Astrocyte (in vitro differentiated cells and primary cell): Measurements from ENCODE around the gene MT1X.

Experiments used
- EZH2 ChIP-seq: IDR thresholded peaks from 2 replicates; pipeline ENCODE4 v1.6.1; 2012; ENCODE audit warnings: mild to moderate bottlenecking, low read length, inconsistent platforms; ENCODE audit not compliant: insufficient read depth
- TF ChIP-seq, protein P1 (sequence below): IDR thresholded peaks from 2 replicates; pipeline ENCODE4 v1.5.1; 2011; ENCODE audit warnings: low read depth, mild to moderate bottlenecking, inconsistent platforms, low read length, moderate library complexity; ENCODE audit not compliant: insufficient read depth

DNA sequence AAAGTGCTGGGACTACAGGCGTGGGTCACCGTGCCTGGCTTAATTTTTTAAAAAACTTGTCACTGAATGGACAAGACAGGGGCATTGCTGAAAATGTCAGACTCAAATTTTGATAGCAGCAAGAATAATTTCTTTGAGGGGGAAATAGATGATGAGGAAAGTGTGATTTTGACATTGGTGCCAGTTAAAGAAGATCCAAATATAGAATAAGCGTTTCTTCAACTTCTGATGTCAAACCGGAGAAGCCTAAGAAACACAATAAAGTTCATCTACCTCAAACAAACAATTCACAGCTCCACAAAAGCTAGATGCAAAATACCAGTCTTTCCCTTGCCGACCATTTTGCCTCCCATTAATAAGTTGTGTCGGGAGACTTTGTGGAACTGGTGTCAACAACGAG is 4.5 kb downstream of the MT1X start:
- TF ChIP-seq, protein P1, sequence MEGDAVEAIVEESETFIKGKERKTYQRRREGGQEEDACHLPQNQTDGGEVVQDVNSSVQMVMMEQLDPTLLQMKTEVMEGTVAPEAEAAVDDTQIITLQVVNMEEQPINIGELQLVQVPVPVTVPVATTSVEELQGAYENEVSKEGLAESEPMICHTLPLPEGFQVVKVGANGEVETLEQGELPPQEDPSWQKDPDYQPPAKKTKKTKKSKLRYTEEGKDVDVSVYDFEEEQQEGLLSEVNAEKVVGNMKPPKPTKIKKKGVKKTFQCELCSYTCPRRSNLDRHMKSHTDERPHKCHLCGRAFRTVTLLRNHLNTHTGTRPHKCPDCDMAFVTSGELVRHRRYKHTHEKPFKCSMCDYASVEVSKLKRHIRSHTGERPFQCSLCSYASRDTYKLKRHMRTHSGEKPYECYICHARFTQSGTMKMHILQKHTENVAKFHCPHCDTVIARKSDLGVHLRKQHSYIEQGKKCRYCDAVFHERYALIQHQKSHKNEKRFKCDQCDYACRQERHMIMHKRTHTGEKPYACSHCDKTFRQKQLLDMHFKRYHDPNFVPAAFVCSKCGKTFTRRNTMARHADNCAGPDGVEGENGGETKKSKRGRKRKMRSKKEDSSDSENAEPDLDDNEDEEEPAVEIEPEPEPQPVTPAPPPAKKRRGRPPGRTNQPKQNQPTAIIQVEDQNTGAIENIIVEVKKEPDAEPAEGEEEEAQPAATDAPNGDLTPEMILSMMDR = no peak
- TF ChIP-seq EZH2 = no peak
